MM.1S (cell line): ENCODE measurements around the gene CCNC.

Source experiments
- EZH2 ChIP-seq: fragments of 300-600 bp; sonication (generic); optimal IDR thresholded peaks from 2 replicates; pipeline ENCODE3; 2017; ENCODE audit warnings: low read depth, mild to moderate bottlenecking, antibody characterized with exemption, low read length, mixed read lengths
- TF ChIP-seq, protein P1 (sequence below): fragments of 300-600 bp; sonication (generic); IDR thresholded peaks from 2 replicates; pipeline ENCODE4 v1.5.1; 2016; ENCODE audit warnings: antibody characterized with exemption, low read length, mixed read lengths

DNA sequence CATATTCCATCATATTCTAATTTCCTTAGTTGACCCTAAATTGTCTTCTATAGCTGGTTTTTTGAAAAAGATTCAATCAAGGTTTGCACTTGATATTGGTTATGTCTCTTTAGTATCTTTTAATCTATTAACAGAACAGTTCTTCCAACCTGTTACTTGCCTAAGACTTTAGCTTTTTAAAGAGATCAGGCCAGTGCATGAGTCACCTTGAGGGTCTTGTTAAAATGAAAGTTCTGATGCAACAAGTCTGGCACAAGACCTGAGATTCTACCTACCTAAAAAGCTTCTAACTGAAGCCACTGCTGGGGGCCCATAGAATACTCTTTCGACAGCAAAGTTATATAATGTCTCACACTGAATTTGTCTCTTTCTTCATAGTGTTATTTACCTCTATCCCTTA lies 56.4 kb downstream of the CCNC start:
- TF ChIP-seq, protein P1, sequence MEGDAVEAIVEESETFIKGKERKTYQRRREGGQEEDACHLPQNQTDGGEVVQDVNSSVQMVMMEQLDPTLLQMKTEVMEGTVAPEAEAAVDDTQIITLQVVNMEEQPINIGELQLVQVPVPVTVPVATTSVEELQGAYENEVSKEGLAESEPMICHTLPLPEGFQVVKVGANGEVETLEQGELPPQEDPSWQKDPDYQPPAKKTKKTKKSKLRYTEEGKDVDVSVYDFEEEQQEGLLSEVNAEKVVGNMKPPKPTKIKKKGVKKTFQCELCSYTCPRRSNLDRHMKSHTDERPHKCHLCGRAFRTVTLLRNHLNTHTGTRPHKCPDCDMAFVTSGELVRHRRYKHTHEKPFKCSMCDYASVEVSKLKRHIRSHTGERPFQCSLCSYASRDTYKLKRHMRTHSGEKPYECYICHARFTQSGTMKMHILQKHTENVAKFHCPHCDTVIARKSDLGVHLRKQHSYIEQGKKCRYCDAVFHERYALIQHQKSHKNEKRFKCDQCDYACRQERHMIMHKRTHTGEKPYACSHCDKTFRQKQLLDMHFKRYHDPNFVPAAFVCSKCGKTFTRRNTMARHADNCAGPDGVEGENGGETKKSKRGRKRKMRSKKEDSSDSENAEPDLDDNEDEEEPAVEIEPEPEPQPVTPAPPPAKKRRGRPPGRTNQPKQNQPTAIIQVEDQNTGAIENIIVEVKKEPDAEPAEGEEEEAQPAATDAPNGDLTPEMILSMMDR: no peak
- no peak for TF ChIP-seq EZH2
